Forelimb muscle (tissue), 1 donor: ENCODE measurements around the gene RGS14. TPM values are rescaled to one million over a fixed set of nuclear protein-coding genes. Genes with fewer than 3 reads are reported as not detected.
"Not testable (repeated sequence)": the region's sequence is repeated elsewhere in the genome, so short reads cannot be mapped to it uniquely, and the experiment has no call there.

Experiments used
- DNase-seq: peaks from one replicate; pipeline ENCODE4 v3.0.0-alpha.2; 2013; ENCODE audit warnings: low read depth
- polyA plus RNA-seq: library from polyadenylated mRNA; unstranded; fragments of 120-200 nt; gene quantifications from one replicate; pipeline ENCODE4 v1.2.1, GENCODE V29; 2013; ENCODE audit not compliant: insufficient read length

RGS14 gene
- polyA plus RNA-seq, 1 donor, result 17.4 TPM

- no peak for DNase-seq
Observed at GRCh38 chr5:177327539-177328522, 29.9 kb upstream of the RGS14 start.

GRCh38 chr5:177328545-177329231, 29.0 kb upstream of the RGS14 start:
- DNase-seq, result no peak

GRCh38 chr5:177329883-177330282, 27.8 kb upstream of the RGS14 start:
- DNase-seq, result no peak

- no peak for DNase-seq
Observed at GRCh38 chr5:177330991-177331842, 26.5 kb upstream of the RGS14 start.

GRCh38 chr5:177332031-177332895, 25.5 kb upstream of the RGS14 start:
- DNase-seq, result no peak

- DNase-seq, result no peak
Observed at GRCh38 chr5:177332896-177333260, 24.8 kb upstream of the RGS14 start.

GRCh38 chr5:177333420-177334154, 24.1 kb upstream of the RGS14 start:
- DNase-seq, result no peak

- DNase-seq, result no peak
Observed at GRCh38 chr5:177334155-177334551, 23.6 kb upstream of the RGS14 start.

- DNase-seq, result no peak
Observed at GRCh38 chr5:177334781-177335700, 22.7 kb upstream of the RGS14 start.

- no peak for DNase-seq
Observed at GRCh38 chr5:177335701-177336065, 22.0 kb upstream of the RGS14 start.

- no peak for DNase-seq
Observed at GRCh38 chr5:177336112-177336511, 21.6 kb upstream of the RGS14 start.

- DNase-seq, result no peak
Observed at GRCh38 chr5:177336603-177337494, 20.9 kb upstream of the RGS14 start.

- no peak for DNase-seq
Observed at GRCh38 chr5:177338251-177339106, 19.2 kb upstream of the RGS14 start.

- no peak for DNase-seq
Observed at GRCh38 chr5:177339107-177339638, 18.6 kb upstream of the RGS14 start.

GRCh38 chr5:177343000-177343399, 14.7 kb upstream of the RGS14 start:
- not testable (repeated sequence) for DNase-seq

GRCh38 chr5:177343777-177344176, 13.9 kb upstream of the RGS14 start:
- no peak for DNase-seq

GRCh38 chr5:177344891-177345290, 12.8 kb upstream of the RGS14 start:
- no peak for DNase-seq
